AG10803 (cell line): ENCODE results near the gene TGM2.

ENCODE experiments used
- DNase-seq: peaks from one replicate; pipeline ENCODE4 v3.0.0; 2010; ENCODE audit warnings: low read depth
- H3K4me3 ChIP-seq: 2 replicates; pipeline ENCODE4 v1.5.1; 2011; ENCODE audit warnings: mild to moderate bottlenecking, low read length, control low read depth
- CTCF ChIP-seq: conservative IDR thresholded peaks from 2 replicates; pipeline ENCODE4 v1.5.1; 2011; ENCODE audit warnings: mild to moderate bottlenecking, low read length, control low read depth, inconsistent platforms

Gene TGM2

GRCh38 chr20:38083338-38084048 lies 81.6 kb downstream of the TGM2 start:
- no peak for TF ChIP-seq CTCF
- no peak for DNase-seq
- H3K4me3 ChIP-seq = no peak overlapping the region

DNA sequence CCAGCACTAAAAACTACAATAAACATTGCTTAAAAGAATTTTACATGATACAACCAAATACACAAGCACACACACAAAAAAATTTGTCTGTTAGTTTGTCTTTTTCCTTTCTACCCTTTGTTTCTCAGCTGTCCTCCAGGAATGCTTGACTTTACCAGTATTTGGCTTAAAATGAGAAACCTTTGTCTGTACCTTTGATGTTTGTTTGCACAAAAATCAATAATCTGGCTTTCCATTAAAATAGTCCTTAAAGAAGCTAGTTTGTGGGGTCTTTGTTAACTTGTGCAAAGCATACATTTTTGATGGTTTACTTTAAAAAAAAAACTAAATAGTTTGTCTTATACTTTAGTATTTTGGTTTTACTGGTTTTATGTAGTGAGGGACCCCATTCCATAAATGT lies 82.2 kb downstream of the TGM2 start:
- no peak overlapping the region for H3K4me3 ChIP-seq
- no peak for DNase-seq
- no peak for TF ChIP-seq CTCF

GRCh38 chr20:38081575-38081974 lies 83.5 kb downstream of the TGM2 start:
- no peak for TF ChIP-seq CTCF
- no peak for DNase-seq
- no peak overlapping the region for H3K4me3 ChIP-seq

GRCh38 chr20:38079353-38079752 lies 85.7 kb downstream of the TGM2 start:
- no peak for DNase-seq
- H3K4me3 ChIP-seq = no peak overlapping the region
- TF ChIP-seq CTCF = no peak

GRCh38 chr20:38078084-38078483 lies 87.0 kb downstream of the TGM2 start:
- H3K4me3 ChIP-seq = no peak overlapping the region
- DNase-seq = no peak
- no peak for TF ChIP-seq CTCF
